Measurements from ENCODE around the gene SUMO2. TPM values are rescaled to one million over a fixed set of nuclear protein-coding genes. Genes with fewer than 3 reads are reported as not detected.

The SUMO2 gene
- total and polyA plus RNA-seq, 2 of the 13 experiments (the other 11 are each of a cell fraction or from before 2014, with no cell fraction given), result 337 to 553 TPM

DNA sequence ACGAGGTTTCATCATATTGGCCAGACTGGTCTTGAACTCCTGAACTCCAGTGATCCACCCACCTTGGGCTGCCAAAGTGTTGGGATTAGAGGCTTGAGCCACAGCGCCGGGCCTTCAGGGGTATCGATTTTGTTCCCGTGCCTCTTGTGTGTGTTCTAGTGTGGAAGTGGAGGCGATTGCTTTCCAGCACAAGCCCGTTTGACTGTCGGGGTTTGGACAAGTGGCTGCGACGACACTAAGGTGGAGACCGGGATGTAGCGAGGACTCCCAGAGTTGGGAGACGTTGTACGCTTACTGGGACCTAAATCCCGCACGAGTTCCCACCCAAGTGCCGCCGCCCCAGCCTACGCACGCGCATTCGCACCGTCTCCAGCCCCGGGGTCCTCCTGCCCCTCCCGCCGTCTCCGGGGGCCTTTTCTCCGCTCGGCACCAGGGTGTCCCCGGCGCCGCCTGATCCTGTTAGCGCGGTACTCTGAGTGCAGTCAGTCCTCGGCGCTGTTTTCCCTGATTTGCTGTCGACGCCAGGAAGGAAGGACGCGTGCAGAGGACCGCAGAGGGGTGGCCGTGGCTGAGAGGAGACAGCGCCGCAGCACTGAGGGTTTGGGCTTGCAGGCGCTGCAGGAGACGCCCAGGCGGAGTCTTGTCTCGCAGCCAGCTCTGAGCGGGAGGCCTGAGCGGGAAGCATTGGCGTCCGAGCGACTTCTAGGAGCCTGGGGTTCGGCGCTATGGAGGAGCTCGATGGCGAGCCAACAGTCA lies 22.5 kb upstream of the SUMO2 start, which contains the start of gene NUP85 (continued):
- TF ChIP-seq, protein P1, sequence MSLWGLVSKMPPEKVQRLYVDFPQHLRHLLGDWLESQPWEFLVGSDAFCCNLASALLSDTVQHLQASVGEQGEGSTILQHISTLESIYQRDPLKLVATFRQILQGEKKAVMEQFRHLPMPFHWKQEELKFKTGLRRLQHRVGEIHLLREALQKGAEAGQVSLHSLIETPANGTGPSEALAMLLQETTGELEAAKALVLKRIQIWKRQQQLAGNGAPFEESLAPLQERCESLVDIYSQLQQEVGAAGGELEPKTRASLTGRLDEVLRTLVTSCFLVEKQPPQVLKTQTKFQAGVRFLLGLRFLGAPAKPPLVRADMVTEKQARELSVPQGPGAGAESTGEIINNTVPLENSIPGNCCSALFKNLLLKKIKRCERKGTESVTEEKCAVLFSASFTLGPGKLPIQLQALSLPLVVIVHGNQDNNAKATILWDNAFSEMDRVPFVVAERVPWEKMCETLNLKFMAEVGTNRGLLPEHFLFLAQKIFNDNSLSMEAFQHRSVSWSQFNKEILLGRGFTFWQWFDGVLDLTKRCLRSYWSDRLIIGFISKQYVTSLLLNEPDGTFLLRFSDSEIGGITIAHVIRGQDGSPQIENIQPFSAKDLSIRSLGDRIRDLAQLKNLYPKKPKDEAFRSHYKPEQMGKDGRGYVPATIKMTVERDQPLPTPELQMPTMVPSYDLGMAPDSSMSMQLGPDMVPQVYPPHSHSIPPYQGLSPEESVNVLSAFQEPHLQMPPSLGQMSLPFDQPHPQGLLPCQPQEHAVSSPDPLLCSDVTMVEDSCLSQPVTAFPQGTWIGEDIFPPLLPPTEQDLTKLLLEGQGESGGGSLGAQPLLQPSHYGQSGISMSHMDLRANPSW (CRISPR knock-in tag; IDR thresholded peaks at IDR 0.05; ENCODE audit: borderline replicate concordance), result peak; percentile 66; the same call in 1 of the 2 replicates
- peak; percentile 90; the same call in 1 of the 2 replicates for TF ChIP-seq CENPT (CRISPR knock-in tag; IDR thresholded peaks at IDR 0.05; ENCODE audit: low read depth)
- TF ChIP-seq, protein P2, sequence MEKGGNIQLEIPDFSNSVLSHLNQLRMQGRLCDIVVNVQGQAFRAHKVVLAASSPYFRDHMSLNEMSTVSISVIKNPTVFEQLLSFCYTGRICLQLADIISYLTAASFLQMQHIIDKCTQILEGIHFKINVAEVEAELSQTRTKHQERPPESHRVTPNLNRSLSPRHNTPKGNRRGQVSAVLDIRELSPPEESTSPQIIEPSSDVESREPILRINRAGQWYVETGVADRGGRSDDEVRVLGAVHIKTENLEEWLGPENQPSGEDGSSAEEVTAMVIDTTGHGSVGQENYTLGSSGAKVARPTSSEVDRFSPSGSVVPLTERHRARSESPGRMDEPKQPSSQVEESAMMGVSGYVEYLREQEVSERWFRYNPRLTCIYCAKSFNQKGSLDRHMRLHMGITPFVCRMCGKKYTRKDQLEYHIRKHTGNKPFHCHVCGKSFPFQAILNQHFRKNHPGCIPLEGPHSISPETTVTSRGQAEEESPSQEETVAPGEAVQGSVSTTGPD (CRISPR knock-in tag; IDR thresholded peaks at IDR 0.05), result no peak; the same call in 1 of the 2 replicates
- TF ChIP-seq, protein P3, sequence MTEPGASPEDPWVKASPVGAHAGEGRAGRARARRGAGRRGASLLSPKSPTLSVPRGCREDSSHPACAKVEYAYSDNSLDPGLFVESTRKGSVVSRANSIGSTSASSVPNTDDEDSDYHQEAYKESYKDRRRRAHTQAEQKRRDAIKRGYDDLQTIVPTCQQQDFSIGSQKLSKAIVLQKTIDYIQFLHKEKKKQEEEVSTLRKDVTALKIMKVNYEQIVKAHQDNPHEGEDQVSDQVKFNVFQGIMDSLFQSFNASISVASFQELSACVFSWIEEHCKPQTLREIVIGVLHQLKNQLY (CRISPR knock-in tag; IDR thresholded peaks at IDR 0.05), result no peak
- peak; percentile 75; the same call in 1 of the 2 replicates for TF ChIP-seq ZNF790 (CRISPR knock-in tag; IDR thresholded peaks at IDR 0.05; ENCODE audit: borderline replicate concordance)
- 0 out of 2 replicates have a peak, but pooled peaks have one; percentile 35 for TF ChIP-seq NFYC (CRISPR knock-in tag; IDR thresholded peaks at IDR 0.05)
- TF ChIP-seq ZNF292 (CRISPR knock-in tag; IDR thresholded peaks at IDR 0.05; ENCODE audit: borderline replicate concordance, low read depth), result peak; percentile 81
- peak; percentile 61 for TF ChIP-seq AHR (CRISPR knock-in tag; IDR thresholded peaks at IDR 0.05)
- TF ChIP-seq, protein P4, sequence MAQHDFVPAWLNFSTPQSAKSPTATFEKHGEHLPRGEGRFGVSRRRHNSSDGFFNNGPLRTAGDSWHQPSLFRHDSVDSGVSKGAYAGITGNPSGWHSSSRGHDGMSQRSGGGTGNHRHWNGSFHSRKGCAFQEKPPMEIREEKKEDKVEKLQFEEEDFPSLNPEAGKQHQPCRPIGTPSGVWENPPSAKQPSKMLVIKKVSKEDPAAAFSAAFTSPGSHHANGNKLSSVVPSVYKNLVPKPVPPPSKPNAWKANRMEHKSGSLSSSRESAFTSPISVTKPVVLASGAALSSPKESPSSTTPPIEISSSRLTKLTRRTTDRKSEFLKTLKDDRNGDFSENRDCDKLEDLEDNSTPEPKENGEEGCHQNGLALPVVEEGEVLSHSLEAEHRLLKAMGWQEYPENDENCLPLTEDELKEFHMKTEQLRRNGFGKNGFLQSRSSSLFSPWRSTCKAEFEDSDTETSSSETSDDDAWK (CRISPR knock-in tag; IDR thresholded peaks at IDR 0.05), result no peak
- TF ChIP-seq ZBTB7B (CRISPR knock-in tag; IDR thresholded peaks at IDR 0.05), result peak; percentile 25
- TF ChIP-seq, protein P5, sequence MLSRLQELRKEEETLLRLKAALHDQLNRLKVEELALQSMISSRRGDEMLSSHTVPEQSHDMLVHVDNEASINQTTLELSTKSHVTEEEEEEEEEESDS (CRISPR knock-in tag; IDR thresholded peaks at IDR 0.05; ENCODE audit: borderline replicate concordance), result peak; percentile 91; the same call in 1 of the 2 replicates
- TF ChIP-seq AGO1 (IDR thresholded peaks at IDR 0.05; ENCODE audit: low read depth, low read length, poor library complexity, severe bottlenecking), result peak; percentile 80
- no peak for TF ChIP-seq DPF2 (CRISPR knock-in tag; IDR thresholded peaks at IDR 0.05; ENCODE audit: borderline replicate concordance, low read depth)
- 0 out of 2 replicates have a peak, but pooled peaks have one; percentile 78 for TF ChIP-seq SNAI1 (CRISPR knock-in tag; IDR thresholded peaks at IDR 0.05; ENCODE audit: borderline replicate concordance)
- TF ChIP-seq ZBTB7A (CRISPR knock-in tag; IDR thresholded peaks at IDR 0.05), result no peak
- TF ChIP-seq, protein P6, sequence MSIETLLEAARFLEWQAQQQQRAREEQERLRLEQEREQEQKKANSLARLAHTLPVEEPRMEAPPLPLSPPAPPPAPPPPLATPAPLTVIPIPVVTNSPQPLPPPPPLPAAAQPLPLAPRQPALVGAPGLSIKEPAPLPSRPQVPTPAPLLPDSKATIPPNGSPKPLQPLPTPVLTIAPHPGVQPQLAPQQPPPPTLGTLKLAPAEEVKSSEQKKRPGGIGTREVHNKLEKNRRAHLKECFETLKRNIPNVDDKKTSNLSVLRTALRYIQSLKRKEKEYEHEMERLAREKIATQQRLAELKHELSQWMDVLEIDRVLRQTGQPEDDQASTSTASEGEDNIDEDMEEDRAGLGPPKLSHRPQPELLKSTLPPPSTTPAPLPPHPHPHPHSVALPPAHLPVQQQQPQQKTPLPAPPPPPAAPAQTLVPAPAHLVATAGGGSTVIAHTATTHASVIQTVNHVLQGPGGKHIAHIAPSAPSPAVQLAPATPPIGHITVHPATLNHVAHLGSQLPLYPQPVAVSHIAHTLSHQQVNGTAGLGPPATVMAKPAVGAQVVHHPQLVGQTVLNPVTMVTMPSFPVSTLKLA (IDR thresholded peaks at IDR 0.05), result peak; percentile 54
- TF ChIP-seq HNRNPK (IDR thresholded peaks at IDR 0.05; ENCODE audit: low read depth, low read length, poor library complexity, severe bottlenecking), result no peak
- peak; percentile 91 for TF ChIP-seq ZNF451 (CRISPR knock-in tag; IDR thresholded peaks at IDR 0.05)
- no peak for TF ChIP-seq SNRNP70 (IDR thresholded peaks at IDR 0.05; ENCODE audit: low read depth, low read length)
- TF ChIP-seq ZNF7 (CRISPR knock-in tag; IDR thresholded peaks at IDR 0.05), result no peak; the same call in 1 of the 2 replicates
- TF ChIP-seq ZNF496 (CRISPR knock-in tag; IDR thresholded peaks at IDR 0.05; ENCODE audit: insufficient replicate concordance), result no peak

Measured in HepG2 (cell line).